Endodermal cell (in vitro differentiated cells): Measurements from ENCODE around the gene RLF. TPM values are rescaled to one million over a fixed set of nuclear protein-coding genes. Genes with fewer than 3 reads are reported as not detected.

ENCODE experiments used
- DNase-seq: peaks from one replicate; pipeline ENCODE4 v3.0.0-alpha.2; 2017
- H3K27ac ChIP-seq: 2 replicates; pipeline ENCODE4 v1.5.1; 2013; ENCODE audit warnings: mild to moderate bottlenecking, low read depth, low read length, moderate library complexity
- H3K27me3 ChIP-seq: 2 replicates; pipeline ENCODE4 v1.6.1; 2013; ENCODE audit warnings: mild to moderate bottlenecking, low read length, moderate library complexity; ENCODE audit not compliant: insufficient read depth, control insufficient read depth, poor library complexity, severe bottlenecking
- H3K36me3 ChIP-seq: 2 replicates; pipeline ENCODE4 v1.7.0; 2013; ENCODE audit warnings: mild to moderate bottlenecking, low read length, moderate library complexity; ENCODE audit not compliant: control insufficient read depth, insufficient read depth
- H3K4me1 ChIP-seq: one replicate; pipeline ENCODE4 v1.7.0; 2013; ENCODE audit warnings: low read length; ENCODE audit not compliant: control insufficient read depth, insufficient read depth
- H3K4me3 ChIP-seq: 2 replicates; pipeline ENCODE4 v1.5.1; 2013; ENCODE audit warnings: mild to moderate bottlenecking, low read length, moderate library complexity
- H3K9ac ChIP-seq: 2 replicates; pipeline ENCODE4 v1.6.1; 2013; ENCODE audit warnings: mild to moderate bottlenecking, low read length, moderate library complexity; ENCODE audit not compliant: poor library complexity, severe bottlenecking; ENCODE audit errors: extremely low read depth
- H3K9me3 ChIP-seq: 2 replicates; pipeline ENCODE4 v1.6.1; 2013; ENCODE audit warnings: mild to moderate bottlenecking, low read length, moderate library complexity; ENCODE audit not compliant: control insufficient read depth
- H3K27ac Mint-ChIP-seq: 2 replicates; pipeline ENCODE4 v1.8.0; 2020; ENCODE audit warnings: mixed read lengths
- H3K27me3 Mint-ChIP-seq: 2 replicates; pipeline ENCODE4 v1.8.0; 2021; ENCODE audit warnings: mild to moderate bottlenecking, mixed read lengths; ENCODE audit not compliant: insufficient read depth
- H3K36me3 Mint-ChIP-seq: 2 replicates; pipeline ENCODE4 v1.8.0; 2020; ENCODE audit warnings: low read depth, mixed read lengths
- H3K4me1 Mint-ChIP-seq: 2 replicates; pipeline ENCODE4 v1.8.0; 2020; ENCODE audit warnings: mixed read lengths
- H3K4me3 Mint-ChIP-seq: 2 replicates; pipeline ENCODE4 v1.8.0; 2020; ENCODE audit warnings: mild to moderate bottlenecking, moderate library complexity, mixed read lengths
- H3K9me3 Mint-ChIP-seq: 2 replicates; pipeline ENCODE4 v1.8.0; 2020; ENCODE audit warnings: mild to moderate bottlenecking, mixed read lengths
- WGBS, 2 experiments: methylation state at CpG; one replicate each; pipeline versions ENCODE4 v1.1.5 to v1.1.7; 2013; ENCODE audit warnings: missing lambda C conversion rate in 2 of 2, mixed read lengths in 1 of 2; ENCODE audit not compliant: insufficient coverage in 1 of 2, insufficient read length in 1 of 2; 5-methylcytosine and 5-hydroxymethylcytosine counted together
- total RNA-seq, 2 donors: library from RNA; stranded (reverse); fragmentation: NEBNext Ultra II Directional in 1 of 2; extraction: Animal tissue kit (Norgen Biotek cat#: 25700) in 1 of 2; gene quantifications; 2 replicates in 1 of 2; 3 replicates in 1 of 2; pipeline ENCODE4 v1.2.1, GENCODE V29; 2021
- TF ChIP-seq, protein P1 (sequence below): fragments of 200-600 bp; sonication (generic); conservative IDR thresholded peaks from 2 replicates; pipeline ENCODE4 v1.5.0; 2021; ENCODE audit warnings: antibody characterized with exemption, mild to moderate bottlenecking

RLF gene
- total RNA-seq, 2 donors from 2014 or later: 18.8 to 23.3 TPM

DNA sequence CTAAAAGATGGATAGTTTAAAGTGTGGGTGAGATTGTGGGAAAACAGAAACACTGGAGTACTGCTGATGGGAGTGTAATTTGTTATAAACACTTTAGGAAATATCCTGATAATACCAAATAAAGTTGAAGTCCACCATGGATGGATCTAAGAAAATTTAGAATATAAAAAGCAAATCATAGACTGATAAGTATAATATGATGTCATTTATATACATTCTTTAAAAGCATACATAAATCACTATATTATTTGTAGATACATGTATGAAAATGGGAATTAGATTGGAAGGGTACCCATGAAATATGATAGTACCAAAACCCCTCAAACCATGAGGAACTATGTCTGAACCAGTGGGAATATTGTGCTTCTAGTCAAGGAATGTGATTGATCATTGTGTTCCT is 104.7 kb downstream of the RLF start:
- H3K27ac Mint-ChIP-seq: no peak overlapping the region
- H3K4me3 Mint-ChIP-seq: no peak overlapping the region
- Histone ChIP-seq H3K4me3 (no peak overlapping the region), H3K9me3 (no peaks in the 10 kb centered on the region), H3K9ac (no peak overlapping the region), H3K27ac (no peak overlapping the region), H3K36me3 (peaks cover 83% of the 10 kb centered on the region), H3K4me1 (no peaks in the 10 kb centered on the region), H3K27me3 (no peaks in the 10 kb centered on the region)
- TF ChIP-seq, protein P1, sequence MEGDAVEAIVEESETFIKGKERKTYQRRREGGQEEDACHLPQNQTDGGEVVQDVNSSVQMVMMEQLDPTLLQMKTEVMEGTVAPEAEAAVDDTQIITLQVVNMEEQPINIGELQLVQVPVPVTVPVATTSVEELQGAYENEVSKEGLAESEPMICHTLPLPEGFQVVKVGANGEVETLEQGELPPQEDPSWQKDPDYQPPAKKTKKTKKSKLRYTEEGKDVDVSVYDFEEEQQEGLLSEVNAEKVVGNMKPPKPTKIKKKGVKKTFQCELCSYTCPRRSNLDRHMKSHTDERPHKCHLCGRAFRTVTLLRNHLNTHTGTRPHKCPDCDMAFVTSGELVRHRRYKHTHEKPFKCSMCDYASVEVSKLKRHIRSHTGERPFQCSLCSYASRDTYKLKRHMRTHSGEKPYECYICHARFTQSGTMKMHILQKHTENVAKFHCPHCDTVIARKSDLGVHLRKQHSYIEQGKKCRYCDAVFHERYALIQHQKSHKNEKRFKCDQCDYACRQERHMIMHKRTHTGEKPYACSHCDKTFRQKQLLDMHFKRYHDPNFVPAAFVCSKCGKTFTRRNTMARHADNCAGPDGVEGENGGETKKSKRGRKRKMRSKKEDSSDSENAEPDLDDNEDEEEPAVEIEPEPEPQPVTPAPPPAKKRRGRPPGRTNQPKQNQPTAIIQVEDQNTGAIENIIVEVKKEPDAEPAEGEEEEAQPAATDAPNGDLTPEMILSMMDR: no peak
- no peak for DNase-seq
- no peaks in the 10 kb centered on the region for H3K27me3 Mint-ChIP-seq
- no peaks in the 10 kb centered on the region for H3K9me3 Mint-ChIP-seq
- peaks cover 53% of the 10 kb centered on the region for H3K36me3 Mint-ChIP-seq
- H3K4me1 Mint-ChIP-seq: no peaks in the 10 kb centered on the region

- Mint-ChIP-seq H3K4me1 (no peaks in the 10 kb centered on the region), H3K4me3 (no peak overlapping the region), H3K9me3 (no peaks in the 10 kb centered on the region), H3K27ac (no peak overlapping the region), H3K27me3 (no peaks in the 10 kb centered on the region), H3K36me3 (peaks cover 53% of the 10 kb centered on the region)
- TF ChIP-seq, protein P1: no peak
- Histone ChIP-seq H3K9ac (no peak overlapping the region), H3K9me3 (no peaks in the 10 kb centered on the region), H3K4me3 (no peak overlapping the region), H3K36me3 (peaks cover 82% of the 10 kb centered on the region), H3K27ac (no peak overlapping the region), H3K27me3 (no peaks in the 10 kb centered on the region), H3K4me1 (no peaks in the 10 kb centered on the region)
- 93 to 94% methylated on average over 3 to 6 of the region's 6 CpGs for WGBS, 2 experiments
- DNase-seq: no peak
Measured at GRCh38 chr1:40266786-40267535, 105.8 kb downstream of the RLF start.

- TF ChIP-seq, protein P1: no peak
- Histone ChIP-seq H3K9ac (no peak overlapping the region), H3K9me3 (no peaks in the 10 kb centered on the region), H3K27me3 (no peaks in the 10 kb centered on the region), H3K27ac (no peak overlapping the region), H3K4me3 (no peak overlapping the region), H3K4me1 (no peaks in the 10 kb centered on the region), H3K36me3 (peaks cover 83% of the 10 kb centered on the region)
- Mint-ChIP-seq H3K9me3 (no peaks in the 10 kb centered on the region), H3K4me3 (no peak overlapping the region), H3K4me1 (no peaks in the 10 kb centered on the region), H3K27ac (no peak overlapping the region), H3K36me3 (peaks cover 54% of the 10 kb centered on the region), H3K27me3 (no peaks in the 10 kb centered on the region)
- 93% methylated on average over 2 of the region's 2 CpGs; no CpG with 5 or more reads in 1 of the 2 experiments for WGBS, 2 experiments
- DNase-seq: no peak
Measured at GRCh38 chr1:40267767-40268187, 106.6 kb downstream of the RLF start.
